ENCODE measurements around the gene SLC12A7. TPM values are rescaled to one million over a fixed set of nuclear protein-coding genes. Genes with fewer than 3 reads are reported as not detected.

Gene SLC12A7
- total RNA-seq, 1 experiment from 2014 or later: 30.8 TPM

DNA sequence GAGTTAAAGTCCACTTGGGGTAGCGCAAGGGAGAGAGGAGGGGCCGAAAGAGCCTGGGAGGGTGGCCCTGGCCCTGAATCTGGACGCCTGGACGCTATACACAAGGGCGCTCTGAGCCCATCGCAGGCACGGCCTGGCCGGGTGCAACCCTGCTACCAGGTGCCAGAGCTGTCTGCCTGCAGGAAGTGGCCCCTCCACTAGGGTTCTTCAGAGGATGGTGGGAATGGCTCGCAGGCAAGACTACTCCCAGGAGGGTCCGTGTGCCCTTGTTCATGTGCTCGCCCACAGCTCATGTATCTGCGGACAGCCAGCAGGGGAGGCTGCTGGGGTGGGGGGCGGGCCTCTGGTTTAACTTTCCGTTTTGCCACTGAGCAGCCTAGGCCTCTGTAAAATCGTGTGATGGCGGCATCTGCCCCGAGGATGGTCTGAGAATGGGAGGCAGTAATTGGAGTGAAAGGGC lies 104.6 kb downstream of the SLC12A7 start:
- Histone ChIP-seq H3K4me1 (ENCODE audit: insufficient read depth, low read length) (no peaks in the 10 kb centered on the region), H3K23ac (ENCODE audit: insufficient read length, low read depth, low read length) (no peak overlapping the region), H3K56ac (ENCODE audit: insufficient read length, low read depth, low read length) (no peak overlapping the region), H4K91ac (ENCODE audit: insufficient read length, low read depth, low read length) (no peak overlapping the region), H3K27me3 (ENCODE audit: insufficient read depth, low read length) (peaks cover 19% of the 10 kb centered on the region; the same call in 1 of the 2 replicates), H3K23me2 (ENCODE audit: insufficient read length, low read depth, low read length, poor library complexity, severe bottlenecking) (peaks cover 13% of the 10 kb centered on the region), H3K18ac (ENCODE audit: insufficient read length, low read depth, low read length) (no peak overlapping the region), H3K9me3 (ENCODE audit: control insufficient read depth, low read depth, low read length) (no peaks in the 10 kb centered on the region), H2BK15ac (ENCODE audit: low read depth, low read length) (no peak overlapping the region), H3K4me2 (ENCODE audit: insufficient read depth, insufficient read length, low read length) (no peak overlapping the region), H4K20me1 (ENCODE audit: control insufficient read depth, insufficient read depth, insufficient read length) (no peaks in the 10 kb centered on the region), H3K14ac (ENCODE audit: insufficient read depth, low read length) (no peak overlapping the region), H3K4ac (ENCODE audit: low read depth, low read length) (no peak overlapping the region), H3K9ac (ENCODE audit: extremely low read depth, insufficient read length, low read length) (no peak overlapping the region), H2BK12ac (ENCODE audit: insufficient read length, low read depth, low read length) (no peak overlapping the region), H2BK20ac (ENCODE audit: low read depth, low read length, poor library complexity, severe bottlenecking) (no peak overlapping the region), H2BK120ac (ENCODE audit: low read depth, low read length, poor library complexity, severe bottlenecking) (no peak overlapping the region), H2BK5ac (ENCODE audit: insufficient read length, low read length) (no peak overlapping the region), H3K27ac (ENCODE audit: insufficient read length, low read depth, low read length) (no peak overlapping the region), H4K8ac (replicated peaks; ENCODE audit: insufficient read length, low read depth, low read length) (no peak overlapping the region), H3K79me1 (ENCODE audit: insufficient read depth, low read depth, low read length, poor library complexity, severe bottlenecking) (no peaks in the 10 kb centered on the region), H2AFZ (ENCODE audit: low read length) (no peak overlapping the region), H4K5ac (ENCODE audit: insufficient read length, low read depth, low read length) (no peak overlapping the region), H3T11ph (ENCODE audit: low read length) (no peak overlapping the region), H2AK5ac (ENCODE audit: insufficient read length, low read length) (no peak overlapping the region), H3K79me2 (ENCODE audit: insufficient read depth, low read length) (no peaks in the 10 kb centered on the region)
- H3K36me3 Mint-ChIP-seq (ENCODE audit: insufficient read depth in 1 of 3, low read depth in 3 of 3): no peaks in the 10 kb centered on the region; a peak in 1 of 7 replicates
- DNase-seq: no peak
- H3K27ac Mint-ChIP-seq: no peak overlapping the region
- H3K27me3 Mint-ChIP-seq (ENCODE audit: low read depth): peaks cover 77% of the 10 kb centered on the region
- peaks cover 31 to 34% of the 10 kb centered on the region in 2 experiments for H3K4me1 Mint-ChIP-seq
- no peaks in the 10 kb centered on the region for H3K9me3 Mint-ChIP-seq
- no CpG with 5 or more reads among the region's 17 CpGs for WGBS (ENCODE audit: extremely low coverage, insufficient read length, low lambda C conversion rate)
- H3K4me3 Mint-ChIP-seq: peak overlapping the region in 1 of 2 experiments; percentile 70; a peak in 2 of 5 replicates
- TF ChIP-seq, protein P1, sequence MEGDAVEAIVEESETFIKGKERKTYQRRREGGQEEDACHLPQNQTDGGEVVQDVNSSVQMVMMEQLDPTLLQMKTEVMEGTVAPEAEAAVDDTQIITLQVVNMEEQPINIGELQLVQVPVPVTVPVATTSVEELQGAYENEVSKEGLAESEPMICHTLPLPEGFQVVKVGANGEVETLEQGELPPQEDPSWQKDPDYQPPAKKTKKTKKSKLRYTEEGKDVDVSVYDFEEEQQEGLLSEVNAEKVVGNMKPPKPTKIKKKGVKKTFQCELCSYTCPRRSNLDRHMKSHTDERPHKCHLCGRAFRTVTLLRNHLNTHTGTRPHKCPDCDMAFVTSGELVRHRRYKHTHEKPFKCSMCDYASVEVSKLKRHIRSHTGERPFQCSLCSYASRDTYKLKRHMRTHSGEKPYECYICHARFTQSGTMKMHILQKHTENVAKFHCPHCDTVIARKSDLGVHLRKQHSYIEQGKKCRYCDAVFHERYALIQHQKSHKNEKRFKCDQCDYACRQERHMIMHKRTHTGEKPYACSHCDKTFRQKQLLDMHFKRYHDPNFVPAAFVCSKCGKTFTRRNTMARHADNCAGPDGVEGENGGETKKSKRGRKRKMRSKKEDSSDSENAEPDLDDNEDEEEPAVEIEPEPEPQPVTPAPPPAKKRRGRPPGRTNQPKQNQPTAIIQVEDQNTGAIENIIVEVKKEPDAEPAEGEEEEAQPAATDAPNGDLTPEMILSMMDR (conservative IDR thresholded peaks at IDR 0.05): no peak

Data from H9 (cell line).